Brain microvascular endothelial cell (primary cell): ENCODE results near the gene CEP164.

Source experiments
- DNase-seq: peaks from one replicate; pipeline ENCODE4 v3.0.0-alpha.2; 2020
- H3K27ac ChIP-seq: fragments of 250-450 bp; sonication (Bioruptor Pico); 2 replicates; pipeline ENCODE4 v1.5.1; 2020; ENCODE audit warnings: mild to moderate bottlenecking, moderate library complexity
- H3K27me3 ChIP-seq: fragments of 250-450 bp; sonication (Bioruptor Pico); replicated peaks from 2 replicates; pipeline ENCODE4 v1.5.1; 2020; ENCODE audit warnings: mild to moderate bottlenecking
- H3K36me3 ChIP-seq: fragments of 250-450 bp; sonication (Bioruptor Pico); replicated peaks from 2 replicates; pipeline ENCODE4 v1.5.1; 2020; ENCODE audit warnings: mild to moderate bottlenecking
- H3K4me3 ChIP-seq: 2 replicates; pipeline ENCODE4 v1.5.1; 2011; ENCODE audit warnings: low read depth, mild to moderate bottlenecking, control low read depth, low read length, moderate library complexity
- CTCF ChIP-seq: IDR thresholded peaks from 2 replicates; pipeline ENCODE4 v1.5.1; 2011; ENCODE audit warnings: low read depth, mild to moderate bottlenecking, moderate library complexity, low read length, control low read depth, inconsistent platforms; ENCODE audit errors: missing control alignments
- in situ Hi-C: cut with HindIII; loops from 2 replicates; pipeline ENCODE4 v1.10.0; 2017; ENCODE audit warnings: low sequenced_read_pairs, low pct_ligation_motif_present

CEP164 gene

GRCh38 chr11:117412176-117412575 lies 84.5 kb downstream of the CEP164 start:
- Histone ChIP-seq H3K4me3 (no peak overlapping the region), H3K36me3 (peaks cover 9% of the 10 kb centered on the region), H3K27ac (no peak overlapping the region), H3K27me3 (no peaks in the 10 kb centered on the region)
- no peak for DNase-seq
- in situ Hi-C loops, result no loop called here
- TF ChIP-seq CTCF, result no peak

DNA sequence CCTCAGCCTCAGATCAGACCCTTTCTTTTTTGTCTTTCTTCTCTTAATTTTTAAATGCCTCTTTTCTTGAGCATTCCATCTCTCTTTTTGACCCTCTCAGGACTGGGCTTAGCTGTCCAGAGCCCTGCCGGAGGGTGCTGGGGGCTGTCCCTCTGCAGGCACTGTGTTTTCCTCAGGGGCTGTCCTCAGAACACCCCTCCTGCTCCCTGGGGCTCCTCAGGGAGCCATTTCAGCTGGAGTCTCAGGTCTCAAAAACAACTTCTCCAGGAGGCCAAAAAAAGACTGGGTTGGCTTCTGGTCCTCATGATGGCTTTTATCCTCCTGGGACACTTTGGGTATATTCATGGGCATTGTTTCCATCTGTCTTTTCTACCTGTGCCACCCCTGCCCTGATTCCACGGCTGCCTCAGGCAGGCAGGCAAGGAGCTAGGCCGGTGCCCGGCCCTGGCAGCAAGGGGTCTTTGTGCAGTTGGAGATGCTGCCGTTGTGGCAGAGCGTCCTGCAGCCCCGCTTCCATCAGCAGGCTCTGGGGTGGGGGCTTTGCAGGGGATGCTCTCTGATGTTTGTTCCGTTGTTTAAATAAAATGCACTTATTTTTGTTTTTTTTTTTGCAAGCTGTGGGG lies 85.1 kb downstream of the CEP164 start:
- peaks cover 9% of the 10 kb centered on the region for H3K36me3 ChIP-seq
- no peak for TF ChIP-seq CTCF
- in situ Hi-C loops, result no loop called here
- H3K27ac ChIP-seq, result no peak overlapping the region
- DNase-seq, result no peak
- H3K27me3 ChIP-seq, result no peaks in the 10 kb centered on the region
- no peak overlapping the region for H3K4me3 ChIP-seq

GRCh38 chr11:117413616-117414015 lies 86.0 kb downstream of the CEP164 start:
- H3K27me3 ChIP-seq, result no peaks in the 10 kb centered on the region
- H3K4me3 ChIP-seq, result no peak overlapping the region
- no peak for DNase-seq
- in situ Hi-C loops, result no loop called here
- H3K27ac ChIP-seq, result no peak overlapping the region
- H3K36me3 ChIP-seq, result peaks cover 8% of the 10 kb centered on the region
- TF ChIP-seq CTCF, result no peak

DNA sequence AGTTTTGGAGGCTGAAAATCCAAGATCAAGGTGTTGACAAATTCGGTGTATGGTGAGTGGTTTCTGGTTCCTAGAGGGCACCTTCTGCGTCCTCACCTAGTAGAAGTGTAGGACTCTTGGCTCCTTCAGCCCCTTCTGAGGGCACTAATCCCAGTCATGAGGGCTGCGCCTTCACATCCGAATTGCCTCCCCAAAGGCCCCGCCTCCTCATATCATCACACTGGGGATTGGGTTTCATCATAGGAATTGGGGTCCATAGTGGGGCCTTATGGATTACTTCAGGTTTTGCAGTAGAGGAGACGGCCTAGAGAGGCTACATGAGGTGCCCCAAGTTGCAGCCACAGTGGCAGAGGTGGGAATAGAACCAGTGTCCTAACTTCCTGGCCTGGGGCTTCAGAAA lies 87.1 kb downstream of the CEP164 start:
- no peak overlapping the region for H3K27ac ChIP-seq
- no peak overlapping the region for H3K4me3 ChIP-seq
- H3K36me3 ChIP-seq, result peaks cover 4% of the 10 kb centered on the region
- no peaks in the 10 kb centered on the region for H3K27me3 ChIP-seq
- in situ Hi-C loops, result no loop called here
- no peak for TF ChIP-seq CTCF
- no peak for DNase-seq

DNA sequence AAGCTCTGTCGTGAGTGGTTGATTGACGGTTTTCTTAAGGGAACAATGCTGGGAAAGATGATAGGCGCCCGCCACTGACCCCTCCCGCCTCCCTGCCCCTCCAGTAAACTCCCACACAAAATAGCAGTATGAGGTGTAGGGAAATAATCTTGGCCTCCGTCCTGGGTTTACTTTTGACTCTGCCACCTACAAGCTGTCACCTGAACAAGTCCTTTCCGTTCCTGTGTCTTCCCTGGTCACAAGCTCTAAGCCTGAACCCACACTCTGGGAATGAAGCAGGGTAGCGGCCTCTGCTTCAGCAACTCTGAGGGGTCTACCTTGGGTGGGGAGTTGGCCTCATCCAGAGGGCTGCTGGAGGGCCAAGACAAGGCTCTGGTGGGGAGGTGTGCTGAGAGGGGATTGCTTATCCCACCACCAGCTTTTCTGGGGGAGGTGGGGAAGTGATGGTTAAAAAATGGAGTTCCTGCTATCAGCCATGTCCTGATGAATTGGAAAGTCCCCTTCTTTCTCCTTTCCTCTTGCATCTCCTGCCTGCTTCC lies 87.8 kb downstream of the CEP164 start:
- Histone ChIP-seq H3K36me3 (peaks cover 4% of the 10 kb centered on the region), H3K4me3 (no peak overlapping the region), H3K27ac (no peak overlapping the region), H3K27me3 (no peaks in the 10 kb centered on the region)
- DNase-seq, result no peak
- no peak for TF ChIP-seq CTCF
- in situ Hi-C loops, result no loop called here

DNA sequence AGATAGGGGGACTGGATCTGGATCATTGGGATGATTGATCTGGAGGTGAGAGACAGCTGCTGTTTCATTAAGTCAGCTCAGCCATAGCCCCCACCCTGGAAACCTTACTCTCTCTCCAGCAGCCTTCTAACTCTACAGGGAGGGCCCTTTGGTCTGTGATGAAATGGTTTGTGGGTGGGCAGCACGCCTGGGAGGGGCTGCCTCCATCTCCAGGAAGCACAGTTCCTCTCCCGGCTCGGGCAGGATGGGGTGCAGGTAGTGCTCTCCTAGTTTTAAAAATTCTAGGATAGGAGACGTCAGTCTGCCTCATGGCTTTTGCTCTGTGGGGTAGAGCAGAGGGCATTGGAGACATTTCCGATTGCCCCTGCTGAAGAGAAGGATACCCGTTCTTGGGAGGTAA lies 89.7 kb downstream of the CEP164 start:
- Histone ChIP-seq H3K27me3 (no peaks in the 10 kb centered on the region), H3K4me3 (no peak overlapping the region), H3K27ac (no peak overlapping the region), H3K36me3 (no peaks in the 10 kb centered on the region)
- no peak for TF ChIP-seq CTCF
- DNase-seq, result no peak
- in situ Hi-C loops, result no loop called here
